Fibroblast of peridontal ligament (primary cell): Measurements from ENCODE around the gene COMT.

Source experiments
- DNase-seq: peaks from one replicate; pipeline ENCODE4 v3.0.0-alpha.2; 2010; ENCODE audit errors: extremely low read depth

The COMT gene

DNA sequence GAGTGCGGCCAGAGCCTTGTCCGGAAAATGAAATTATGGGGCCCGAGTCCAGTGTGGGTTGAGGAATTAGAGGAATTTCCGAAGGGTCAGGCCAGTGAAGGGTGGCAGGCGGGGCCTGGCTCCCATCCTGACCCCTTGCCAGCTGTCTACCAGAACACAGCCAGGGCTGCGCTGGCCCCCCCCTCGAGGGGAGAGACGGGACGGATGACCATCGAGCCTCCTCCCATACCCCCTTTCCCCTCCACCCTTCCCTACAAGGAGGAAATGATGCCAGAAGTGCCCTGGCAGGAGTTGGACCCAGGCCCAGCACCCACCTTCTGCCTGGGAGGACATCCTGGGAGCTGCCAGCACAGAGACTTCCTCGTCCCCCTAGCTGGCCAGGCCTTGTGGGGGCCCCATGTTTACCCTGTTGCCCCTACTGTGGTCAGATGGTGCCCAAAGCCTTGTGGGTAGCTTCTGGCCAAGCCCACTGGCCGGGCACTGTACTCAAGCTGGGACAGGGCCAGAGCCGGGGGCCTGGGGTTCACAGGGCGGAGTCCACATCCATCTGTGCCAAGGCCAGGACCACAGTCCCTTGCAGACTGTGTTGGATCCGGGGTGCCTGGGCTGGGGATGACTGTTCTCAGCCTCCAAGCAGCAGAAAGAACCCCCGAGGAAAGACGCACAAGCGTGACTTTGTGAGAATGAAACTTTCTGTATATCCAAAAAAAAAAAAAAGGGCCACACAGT, 54.2 kb downstream of the COMT start:
- DNase-seq = peak; percentile 37

GRCh38 chr22:19996694-19997384, 55.3 kb downstream of the COMT start:
- DNase-seq = no peak

DNA sequence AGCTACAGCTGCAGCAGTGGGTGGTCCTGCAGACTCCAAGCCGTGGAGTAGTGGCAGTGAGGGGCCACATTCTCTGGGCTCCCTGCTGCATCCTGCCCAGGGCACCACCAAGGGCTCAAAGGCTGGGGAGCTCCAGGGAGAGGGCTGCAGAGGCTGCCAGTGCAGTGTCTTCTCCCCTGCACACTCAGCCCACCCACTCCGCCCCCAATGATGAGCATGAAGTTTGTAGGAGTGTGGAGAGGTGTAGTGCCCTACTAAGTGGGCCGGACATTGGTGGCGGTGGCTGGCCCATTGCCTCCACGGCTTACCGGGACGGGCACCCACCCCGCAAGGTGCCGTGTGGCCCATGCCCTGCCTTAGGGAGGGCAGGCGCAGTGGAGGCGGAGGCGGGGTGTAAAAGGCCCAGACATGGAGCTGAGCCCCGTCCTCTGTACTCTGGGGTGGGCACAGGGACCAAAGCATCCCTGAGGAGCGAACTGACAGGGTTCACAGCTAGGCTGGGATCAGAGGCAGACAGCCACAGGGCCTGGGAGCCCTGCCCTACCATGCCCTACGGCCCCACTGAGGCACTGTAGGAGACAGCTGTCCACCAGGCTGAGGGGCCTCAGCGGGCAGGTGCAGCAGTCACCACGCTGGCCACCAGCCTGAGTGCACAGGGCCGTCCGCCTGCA, 56.1 kb downstream of the COMT start:
- no peak for DNase-seq

DNA sequence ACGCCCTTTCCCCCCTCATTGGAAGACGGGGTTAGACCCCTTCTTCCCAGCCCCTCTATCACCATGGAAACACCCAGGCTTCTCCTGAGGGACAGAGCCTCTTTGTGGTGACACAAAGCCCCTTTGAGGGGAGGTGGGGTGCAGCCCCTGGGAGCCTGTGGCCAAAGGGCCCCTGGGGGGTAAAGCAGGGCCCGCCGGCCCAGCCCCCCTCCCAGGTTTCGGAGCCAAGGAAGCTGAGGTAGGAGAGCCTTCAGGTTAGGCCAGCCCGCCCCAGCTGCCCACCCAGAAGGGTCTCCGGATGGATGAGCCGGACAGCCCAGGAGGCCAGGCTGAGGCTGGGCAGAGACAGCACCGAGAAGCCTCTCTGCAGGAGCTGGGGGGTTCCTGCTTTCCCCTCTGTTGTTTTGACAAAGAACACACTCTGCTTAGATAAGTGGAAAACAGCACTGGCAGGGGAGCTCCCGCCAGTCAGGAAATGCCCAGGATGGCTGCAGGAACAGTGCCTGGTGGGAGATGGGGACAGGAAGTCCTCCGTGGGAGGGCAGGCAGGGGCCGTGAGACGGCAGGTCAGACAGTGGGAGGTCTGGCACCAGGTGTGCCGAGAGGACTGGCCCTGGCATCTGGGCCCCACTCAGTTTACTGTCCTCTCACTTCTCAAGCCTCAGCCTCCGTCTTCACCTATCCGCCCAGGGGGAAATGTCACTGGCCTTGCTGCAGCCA, 56.8 kb downstream of the COMT start:
- no peak for DNase-seq

GRCh38 chr22:19998991-19999820, 57.6 kb downstream of the COMT start:
- no peak for DNase-seq

GRCh38 chr22:20000246-20001081, 58.9 kb downstream of the COMT start:
- DNase-seq = no peak

GRCh38 chr22:20001082-20001638, 59.6 kb downstream of the COMT start:
- no peak for DNase-seq

DNA sequence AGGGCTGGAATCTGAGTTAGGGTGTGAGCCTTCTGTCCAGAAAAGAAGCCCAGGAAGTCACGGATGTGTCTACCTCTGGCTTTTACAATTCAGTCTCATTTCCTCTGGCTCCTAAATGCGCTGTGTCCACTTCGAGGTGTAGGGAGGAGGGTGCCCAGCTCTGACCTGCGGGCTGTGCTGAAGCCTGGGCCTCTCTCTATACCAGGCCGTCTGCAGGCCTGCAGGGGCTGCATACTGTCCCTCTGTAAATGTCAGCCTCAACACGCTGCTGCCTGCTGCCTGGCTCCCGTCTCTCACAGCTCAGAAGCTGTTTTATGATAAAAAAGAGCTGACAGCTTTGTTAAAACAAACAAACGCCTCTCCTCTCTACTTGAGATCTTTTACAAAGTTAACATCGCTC, 60.6 kb downstream of the COMT start:
- DNase-seq = no peak

GRCh38 chr22:20002636-20003035, 61.1 kb downstream of the COMT start:
- no peak for DNase-seq

DNA sequence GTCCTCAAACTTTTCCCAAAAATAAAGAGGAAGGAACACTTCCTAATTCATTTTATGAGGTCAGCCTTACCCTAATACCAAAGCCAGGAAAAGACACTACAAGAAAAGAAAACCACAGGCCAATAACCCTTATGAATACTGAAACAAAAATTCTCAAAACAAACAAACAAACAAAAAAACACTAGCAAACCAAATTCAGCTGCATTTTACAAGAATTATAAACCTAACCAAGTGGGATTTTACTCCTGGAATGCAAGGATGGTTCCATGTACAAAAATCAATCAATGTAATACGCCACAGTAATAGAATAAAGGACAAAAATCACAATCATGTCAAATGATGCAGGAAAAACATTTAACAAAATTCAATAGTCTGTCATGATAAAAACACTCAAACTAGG, 61.7 kb downstream of the COMT start:
- DNase-seq = no peak

DNA sequence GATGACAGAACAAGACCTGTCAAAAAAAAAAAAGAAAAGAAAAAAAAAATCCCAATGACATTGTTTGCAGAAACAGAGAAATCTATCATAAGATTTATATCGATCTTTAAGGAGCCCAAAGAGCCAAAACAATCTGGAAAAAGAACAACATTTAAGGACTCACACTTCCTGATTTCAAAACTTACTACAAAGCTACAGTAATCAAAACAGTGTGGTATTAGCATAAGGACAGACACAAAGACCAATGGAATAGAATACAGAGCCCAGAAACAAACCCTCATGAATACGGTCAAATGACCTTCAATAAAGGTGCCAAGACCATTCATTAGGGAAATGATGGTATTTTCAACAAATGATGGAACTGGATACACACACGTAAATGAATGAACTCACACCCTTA, 62.9 kb downstream of the COMT start:
- no peak for DNase-seq

DNA sequence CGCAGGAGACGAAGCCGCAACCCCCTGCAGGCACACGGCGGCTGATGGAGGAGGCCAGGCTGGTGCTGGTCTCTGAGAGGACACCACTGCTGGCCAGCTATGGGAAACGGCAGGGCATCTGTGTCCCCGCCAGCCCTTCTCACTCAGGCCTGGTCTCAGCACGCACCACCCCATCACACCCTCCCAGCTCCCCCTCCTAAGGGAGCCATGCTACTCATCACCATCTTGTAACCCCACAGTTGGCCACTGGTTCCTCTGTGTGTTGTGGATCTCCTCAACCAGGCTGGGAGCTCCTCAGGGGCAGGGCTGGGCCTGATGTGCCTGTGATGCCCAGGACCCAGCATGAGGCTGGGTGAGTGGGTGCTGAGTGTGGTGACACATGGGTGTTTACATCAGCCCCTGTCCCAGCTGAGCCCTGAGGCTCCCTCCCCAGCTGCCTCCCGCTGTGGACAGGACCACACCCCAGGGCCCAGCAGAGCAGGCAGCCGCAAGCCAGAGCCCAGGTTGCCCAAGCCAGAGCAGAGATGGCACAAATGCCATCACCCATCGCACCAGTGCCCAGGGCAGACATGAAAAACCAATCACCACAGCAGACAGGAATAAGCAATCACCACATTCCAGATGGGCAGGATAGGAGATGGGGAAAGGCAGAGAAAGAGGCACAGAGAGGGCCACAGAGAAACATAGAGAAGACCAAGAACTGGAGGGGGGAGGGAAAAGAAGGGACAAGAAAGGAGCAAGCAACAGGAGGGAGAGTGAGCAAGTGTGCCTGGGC, 66.8 kb downstream of the COMT start:
- DNase-seq = no peak

DNA sequence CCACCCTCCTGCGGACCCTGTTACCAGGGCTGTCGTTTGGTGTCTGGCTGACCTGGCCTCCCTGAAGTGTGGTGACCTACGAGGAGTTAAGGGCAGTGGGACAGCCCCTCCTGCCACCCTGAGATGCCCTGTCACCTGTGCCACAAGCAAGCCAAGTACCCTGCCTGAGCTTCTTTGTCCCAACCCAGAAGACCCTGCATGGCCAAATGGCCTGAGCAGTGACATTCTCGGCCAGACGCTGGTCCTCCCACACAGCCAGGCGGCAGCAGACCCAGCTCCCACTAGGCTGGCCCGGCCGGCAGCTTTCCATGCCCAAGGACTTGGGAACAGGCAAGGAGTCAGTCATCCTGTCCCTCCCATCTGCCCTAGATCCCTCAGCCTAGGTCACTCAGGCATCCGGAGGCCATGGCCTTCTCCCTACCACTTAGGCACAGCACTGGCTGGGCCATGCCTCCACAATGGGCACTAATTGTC, 67.5 kb downstream of the COMT start:
- DNase-seq = no peak

- DNase-seq = no peak
These were observed 68.2 kb downstream of the COMT start for GRCh38 chr22:20009582-20010306.

- no peak for DNase-seq
These were observed 68.9 kb downstream of the COMT start for GRCh38 chr22:20010307-20011122.

DNA sequence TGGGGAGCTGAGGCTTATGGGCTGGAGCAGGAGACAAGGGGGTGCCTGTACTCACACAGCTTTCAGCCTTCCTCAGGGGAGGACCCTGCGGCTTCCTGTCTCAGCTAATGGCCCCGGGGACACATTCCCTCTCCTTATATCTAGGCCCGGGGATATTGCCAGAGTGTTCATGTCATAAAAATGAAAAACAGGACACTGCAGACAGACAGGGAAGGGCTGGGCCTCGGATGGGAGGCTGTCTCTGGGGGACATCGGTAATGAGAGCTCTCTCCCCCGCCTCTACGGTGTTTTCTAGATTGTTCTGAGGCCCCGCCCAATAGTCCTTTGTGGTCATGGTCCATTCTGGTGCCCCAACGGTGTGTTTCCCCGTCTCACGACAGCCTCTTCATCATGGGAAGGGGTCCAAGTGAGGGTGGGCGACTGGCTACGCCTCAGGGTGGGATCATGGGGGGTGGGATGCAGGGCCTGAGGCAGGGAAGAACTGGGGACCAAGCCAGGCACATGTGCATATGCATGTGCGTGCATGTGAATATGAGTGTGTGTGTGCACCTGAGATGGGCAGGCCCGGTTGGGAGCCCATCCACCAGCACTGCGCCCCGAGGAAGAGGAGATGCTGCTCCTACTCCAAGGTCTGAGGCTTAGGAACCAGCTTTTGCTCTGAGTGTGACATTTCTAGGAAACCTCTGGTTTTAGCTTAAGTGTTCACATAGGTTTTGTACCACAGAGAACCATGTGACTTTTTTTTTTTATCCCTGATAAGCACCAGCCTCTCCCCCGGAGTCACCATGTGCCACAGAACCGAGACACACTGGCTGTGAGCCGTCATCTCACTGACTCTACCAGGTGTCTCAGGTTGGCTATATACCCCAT, 69.8 kb downstream of the COMT start:
- DNase-seq = no peak
